GM13977 (cell line): Measurements from ENCODE around the gene FKBP5.
"Not testable (repeated sequence)": the region's sequence is repeated elsewhere in the genome, so short reads cannot be mapped to it uniquely, and the experiment has no call there.

Experiments used
- DNase-seq: peaks from one replicate; pipeline ENCODE4 v3.0.0; 2012; ENCODE audit warnings: low spot score
- in situ Hi-C: fragments of 300-500 bp; cut with MboI; formaldehyde crosslinking; loops from one replicate; pipeline ENCODE4 v1.12.0; 2022; ENCODE audit warnings: low sequenced_read_pairs, low pct_unique_long_range_greater_than_20kb, mixed read lengths, inconsistent platforms; ENCODE audit not compliant: unreplicated experiment
- TF ChIP-seq, protein P1 (sequence below): IDR thresholded peaks from 2 replicates; pipeline ENCODE4 v1.5.1; 2012; ENCODE audit warnings: mild to moderate bottlenecking, control low read depth; ENCODE audit not compliant: insufficient read depth; ENCODE audit errors: extremely low read depth, missing control alignments

FKBP5 gene

DNA sequence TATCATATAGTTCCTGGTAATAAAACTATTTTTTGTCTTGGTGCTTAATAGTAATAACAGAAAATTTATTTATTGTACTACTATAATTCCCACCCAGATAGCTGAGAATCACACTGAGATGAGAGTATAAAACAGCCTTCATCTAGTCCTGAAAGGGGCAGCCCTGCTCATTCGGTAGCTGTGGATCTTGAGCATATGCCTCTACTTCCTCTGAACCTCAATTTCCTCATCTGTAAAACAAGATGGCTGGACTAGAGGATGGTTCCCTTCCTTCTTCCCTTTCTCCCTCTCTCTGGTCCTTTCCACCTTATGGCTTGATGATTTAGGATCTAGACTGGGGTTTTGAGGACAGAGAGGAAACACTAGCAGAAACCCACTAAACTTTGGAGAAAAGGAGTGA, 15.0 kb downstream of the FKBP5 start:
- TF ChIP-seq, protein P1, sequence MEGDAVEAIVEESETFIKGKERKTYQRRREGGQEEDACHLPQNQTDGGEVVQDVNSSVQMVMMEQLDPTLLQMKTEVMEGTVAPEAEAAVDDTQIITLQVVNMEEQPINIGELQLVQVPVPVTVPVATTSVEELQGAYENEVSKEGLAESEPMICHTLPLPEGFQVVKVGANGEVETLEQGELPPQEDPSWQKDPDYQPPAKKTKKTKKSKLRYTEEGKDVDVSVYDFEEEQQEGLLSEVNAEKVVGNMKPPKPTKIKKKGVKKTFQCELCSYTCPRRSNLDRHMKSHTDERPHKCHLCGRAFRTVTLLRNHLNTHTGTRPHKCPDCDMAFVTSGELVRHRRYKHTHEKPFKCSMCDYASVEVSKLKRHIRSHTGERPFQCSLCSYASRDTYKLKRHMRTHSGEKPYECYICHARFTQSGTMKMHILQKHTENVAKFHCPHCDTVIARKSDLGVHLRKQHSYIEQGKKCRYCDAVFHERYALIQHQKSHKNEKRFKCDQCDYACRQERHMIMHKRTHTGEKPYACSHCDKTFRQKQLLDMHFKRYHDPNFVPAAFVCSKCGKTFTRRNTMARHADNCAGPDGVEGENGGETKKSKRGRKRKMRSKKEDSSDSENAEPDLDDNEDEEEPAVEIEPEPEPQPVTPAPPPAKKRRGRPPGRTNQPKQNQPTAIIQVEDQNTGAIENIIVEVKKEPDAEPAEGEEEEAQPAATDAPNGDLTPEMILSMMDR = no peak
- in situ Hi-C loops = no loop called here
- no peak for DNase-seq

DNA sequence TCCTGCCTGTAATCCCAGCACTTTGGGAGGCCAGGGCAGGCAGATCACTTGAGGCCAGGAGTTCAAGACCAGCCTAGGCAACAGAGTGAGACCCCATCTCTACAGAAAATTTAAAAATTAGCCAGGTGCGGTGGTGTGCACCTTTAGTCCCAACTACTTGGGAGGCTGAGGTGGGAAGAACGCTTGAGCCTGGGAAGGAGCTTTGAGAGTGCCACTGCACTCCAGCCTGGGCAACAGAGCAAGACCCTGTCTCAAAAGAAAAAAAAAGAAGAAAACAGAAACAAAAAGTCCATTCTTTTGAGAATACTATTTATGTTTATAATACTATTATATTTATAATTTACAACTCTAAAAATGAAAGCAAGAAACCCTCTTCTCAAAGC, 15.4 kb downstream of the FKBP5 start:
- DNase-seq, in situ Hi-C loops: not testable (repeated sequence)

DNA sequence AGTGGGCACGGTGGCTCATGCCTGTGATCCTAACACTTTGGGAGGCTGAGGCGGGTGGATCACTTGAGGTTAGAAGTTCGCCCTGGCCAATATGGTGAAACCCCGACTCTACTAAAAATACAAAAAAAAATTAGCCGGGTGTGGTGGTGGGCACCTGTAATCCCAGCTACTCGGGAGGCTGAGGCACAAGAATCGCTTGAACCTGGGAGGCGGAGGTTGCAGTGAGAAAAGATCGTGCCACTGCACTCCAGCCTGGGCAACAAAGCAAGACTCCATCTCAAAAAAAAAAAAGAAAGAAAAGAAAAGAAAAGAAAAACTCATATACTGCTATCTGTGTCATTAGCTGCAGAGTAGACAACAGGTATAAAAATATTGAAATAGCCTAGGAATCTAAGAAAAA, 18.3 kb downstream of the FKBP5 start:
- DNase-seq, in situ Hi-C loops: not testable (repeated sequence)

DNA sequence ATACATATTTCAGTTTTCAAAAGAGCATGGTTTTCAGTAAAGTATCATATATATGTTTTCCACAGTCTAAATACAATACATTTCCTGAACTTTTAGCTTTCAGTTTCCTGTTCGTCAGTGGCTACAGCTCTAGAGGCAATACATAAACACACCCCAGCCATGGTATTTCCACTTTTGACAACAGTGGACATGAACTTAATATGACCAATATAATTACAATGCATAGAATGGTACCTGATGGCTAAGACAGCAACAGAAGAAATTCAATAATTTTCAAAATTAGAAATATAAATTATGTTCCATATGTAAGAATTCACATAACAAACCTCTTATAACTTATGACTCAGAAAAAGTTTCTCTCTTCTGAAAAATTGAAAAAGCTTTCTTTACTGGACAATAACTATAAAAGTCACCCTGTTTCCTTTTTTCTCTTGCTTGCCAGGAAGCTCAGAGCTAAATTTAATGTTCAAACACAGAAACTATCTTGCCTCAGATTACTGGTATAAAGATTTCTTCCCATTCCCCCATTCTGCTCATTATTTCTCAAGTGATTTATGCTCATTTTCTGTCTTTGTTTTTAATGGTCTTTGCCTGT, 19.2 kb downstream of the FKBP5 start:
- TF ChIP-seq, protein P1 = no peak
- in situ Hi-C loops = no loop called here
- DNase-seq = peak; percentile 30

DNA sequence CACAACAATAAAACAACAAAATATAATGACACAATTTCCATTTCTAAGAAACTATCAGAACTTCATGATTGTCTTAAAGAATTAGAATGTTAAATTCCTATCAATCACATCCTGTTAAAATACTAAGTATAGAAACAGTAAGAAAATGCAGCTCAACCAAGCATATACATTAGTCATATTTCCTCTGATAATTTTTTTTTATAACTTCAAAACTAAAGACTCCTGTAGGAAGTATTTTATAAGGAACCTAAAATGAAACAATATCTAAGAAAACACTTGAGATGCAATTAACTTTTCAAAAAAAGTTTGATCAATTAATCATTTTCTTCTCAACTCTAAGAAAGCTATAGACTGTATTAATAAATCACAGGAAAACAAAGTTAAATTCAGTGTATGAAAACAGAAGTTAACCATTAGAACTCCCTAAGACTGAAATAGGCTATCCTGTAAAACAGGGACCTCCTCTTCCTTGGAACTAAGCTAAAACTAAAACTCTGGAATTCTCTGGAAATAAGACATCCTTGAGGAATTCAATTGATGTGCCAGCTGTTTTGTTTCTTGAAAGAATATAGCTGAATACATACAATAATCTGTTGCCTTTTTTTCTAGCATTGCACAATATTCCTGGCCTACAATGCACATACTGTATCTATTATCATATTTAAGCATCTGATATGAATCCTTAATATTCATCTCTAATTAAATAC, 19.8 kb downstream of the FKBP5 start:
- TF ChIP-seq, protein P1 = no peak
- DNase-seq = no peak
- in situ Hi-C loops = no loop called here

DNA sequence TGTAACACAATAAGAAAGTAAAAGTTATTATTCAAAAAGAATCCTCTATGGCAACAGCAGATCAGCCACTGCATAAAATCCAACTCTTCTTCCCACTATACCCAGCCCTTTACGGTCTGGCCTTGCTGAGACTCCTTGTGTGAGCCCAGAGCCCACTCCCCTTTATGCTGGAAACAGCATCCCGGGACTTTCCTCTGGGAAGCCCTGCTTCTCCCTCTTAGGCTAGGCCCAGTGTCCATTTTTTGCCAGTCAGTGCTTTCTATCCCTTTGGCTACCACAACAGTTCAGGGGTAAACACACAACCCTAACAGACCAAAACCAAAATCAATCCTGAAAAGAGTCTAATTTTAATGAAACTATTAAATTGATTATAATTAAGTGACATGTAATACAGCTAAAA, 20.6 kb downstream of the FKBP5 start:
- in situ Hi-C loops = no loop called here
- TF ChIP-seq, protein P1 = no peak
- DNase-seq = no peak

DNA sequence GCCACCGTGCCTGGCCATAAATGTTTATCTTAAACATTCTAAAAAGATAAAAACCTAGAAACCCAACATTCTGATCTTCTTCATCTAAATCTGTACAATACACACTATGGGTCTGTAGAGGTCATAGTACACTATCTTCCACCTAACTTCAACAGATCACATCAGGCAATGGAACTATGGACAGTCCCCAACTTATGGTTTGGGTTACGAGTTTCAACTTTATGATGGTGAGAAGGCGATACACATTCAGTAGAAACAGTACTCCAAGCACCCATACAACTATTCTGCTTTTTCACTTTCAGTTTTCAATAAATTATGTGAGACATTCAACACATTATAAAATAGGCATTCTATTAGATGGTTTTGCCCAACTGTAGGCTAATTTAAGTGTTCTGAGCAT, 23.1 kb downstream of the FKBP5 start:
- TF ChIP-seq, protein P1 = no peak
- in situ Hi-C loops = no loop called here
- DNase-seq = peak; percentile 27
